Measurements from ENCODE around the gene ZBED5. TPM values are rescaled to one million over a fixed set of nuclear protein-coding genes. Genes with fewer than 3 reads are reported as not detected.
"Not testable (repeated sequence)": the region's sequence is repeated elsewhere in the genome, so short reads cannot be mapped to it uniquely, and the experiment has no call there.

The ZBED5 gene
- total RNA-seq, 1 donor from 2014 or later = 39.1 TPM

GRCh38 chr11:10838083-10838482, 19.8 kb downstream of the ZBED5 start:
- no peak for DNase-seq (ENCODE audit: low spot score)

- not testable (repeated sequence) for DNase-seq (ENCODE audit: low spot score)
These were observed 21.0 kb downstream of the ZBED5 start for GRCh38 chr11:10836884-10837283.

- no peak for DNase-seq (ENCODE audit: low spot score)
These were observed 28.7 kb downstream of the ZBED5 start for GRCh38 chr11:10829139-10829538.

- no peak for DNase-seq (ENCODE audit: low spot score)
These were observed 29.5 kb downstream of the ZBED5 start for GRCh38 chr11:10828402-10828801.

GRCh38 chr11:10824888-10825287, 33.0 kb downstream of the ZBED5 start:
- no peak for DNase-seq (ENCODE audit: low spot score)

GRCh38 chr11:10823152-10823579, 34.7 kb downstream of the ZBED5 start:
- DNase-seq (ENCODE audit: low spot score) = no peak

- not testable (repeated sequence) for DNase-seq (ENCODE audit: low spot score)
These were observed 35.4 kb downstream of the ZBED5 start for GRCh38 chr11:10822491-10822890.

GRCh38 chr11:10818594-10818993, 39.3 kb downstream of the ZBED5 start:
- DNase-seq (ENCODE audit: low spot score) = no peak

GRCh38 chr11:10813945-10814344, 43.9 kb downstream of the ZBED5 start:
- no peak for DNase-seq (ENCODE audit: low spot score)

GRCh38 chr11:10809373-10810160, 48.3 kb downstream of the ZBED5 start:
- peak; percentile 32 for DNase-seq (ENCODE audit: low spot score)

- DNase-seq (ENCODE audit: low spot score) = peak; percentile 99
These were observed 49.1 kb downstream of the ZBED5 start, which contains the start of gene EIF4G2 for GRCh38 chr11:10808553-10809372. EIF4G2 (minus strand) TSS chr11:10808926.

GRCh38 chr11:10808235-10808552, 49.7 kb downstream of the ZBED5 start:
- DNase-seq (ENCODE audit: low spot score) = no peak

GRCh38 chr11:10807493-10808234, 50.2 kb downstream of the ZBED5 start:
- DNase-seq (ENCODE audit: low spot score) = peak; percentile 44

GRCh38 chr11:10806206-10806605, 51.6 kb downstream of the ZBED5 start:
- DNase-seq (ENCODE audit: low spot score) = no peak

- no peak for DNase-seq (ENCODE audit: low spot score)
These were observed 52.1 kb downstream of the ZBED5 start for GRCh38 chr11:10805741-10806140.

- DNase-seq (ENCODE audit: low spot score) = no peak
These were observed 54.2 kb downstream of the ZBED5 start for GRCh38 chr11:10803676-10804075.

Other genes starting within 250 kb of the ZBED5 start
- 112 TPM for gene IRAG1, start 164.3 kb downstream of the ZBED5 start, total RNA-seq
- 32.2 TPM for gene CTR9, start 106.8 kb downstream of the ZBED5 start, total RNA-seq
- gene EIF4G2, start 49.1 kb downstream of the ZBED5 start, total RNA-seq = 1,058 TPM

Measured in mucosa of gallbladder (tissue), 1 donor.